GM20431 (cell line): ENCODE data around the gene KIAA1549.
"Not testable (repeated sequence)": the region's sequence is repeated elsewhere in the genome, so short reads cannot be mapped to it uniquely, and the experiment has no call there.

ENCODE experiments used
- in situ Hi-C: fragments of 300-500 bp; cut with MseI, MboI; formaldehyde crosslinking; loops from one replicate; pipeline ENCODE4 v1.15.0; 2020; ENCODE audit warnings: low sequenced_read_pairs; ENCODE audit not compliant: unreplicated experiment

The KIAA1549 gene

DNA sequence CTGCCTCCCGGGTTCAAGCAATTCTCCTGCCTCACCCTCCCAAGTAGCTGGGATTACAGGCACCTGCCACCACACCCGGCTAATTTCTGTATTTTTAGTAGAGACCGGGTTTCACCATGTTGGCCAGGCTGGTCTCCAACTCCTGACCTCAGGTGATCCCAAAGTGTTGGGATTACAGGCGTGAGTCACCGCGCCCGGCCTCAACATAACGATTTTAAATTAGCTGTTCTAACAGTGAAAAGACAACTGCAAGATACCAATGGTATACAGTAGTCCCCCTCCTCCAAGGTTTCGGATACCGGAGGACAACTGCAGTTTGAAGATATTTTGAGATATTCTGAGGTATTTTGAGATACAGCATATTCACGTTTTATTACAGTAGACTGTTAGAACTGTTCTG, 5.0 kb downstream of the KIAA1549 start:
- in situ Hi-C loops, result not testable (repeated sequence)

DNA sequence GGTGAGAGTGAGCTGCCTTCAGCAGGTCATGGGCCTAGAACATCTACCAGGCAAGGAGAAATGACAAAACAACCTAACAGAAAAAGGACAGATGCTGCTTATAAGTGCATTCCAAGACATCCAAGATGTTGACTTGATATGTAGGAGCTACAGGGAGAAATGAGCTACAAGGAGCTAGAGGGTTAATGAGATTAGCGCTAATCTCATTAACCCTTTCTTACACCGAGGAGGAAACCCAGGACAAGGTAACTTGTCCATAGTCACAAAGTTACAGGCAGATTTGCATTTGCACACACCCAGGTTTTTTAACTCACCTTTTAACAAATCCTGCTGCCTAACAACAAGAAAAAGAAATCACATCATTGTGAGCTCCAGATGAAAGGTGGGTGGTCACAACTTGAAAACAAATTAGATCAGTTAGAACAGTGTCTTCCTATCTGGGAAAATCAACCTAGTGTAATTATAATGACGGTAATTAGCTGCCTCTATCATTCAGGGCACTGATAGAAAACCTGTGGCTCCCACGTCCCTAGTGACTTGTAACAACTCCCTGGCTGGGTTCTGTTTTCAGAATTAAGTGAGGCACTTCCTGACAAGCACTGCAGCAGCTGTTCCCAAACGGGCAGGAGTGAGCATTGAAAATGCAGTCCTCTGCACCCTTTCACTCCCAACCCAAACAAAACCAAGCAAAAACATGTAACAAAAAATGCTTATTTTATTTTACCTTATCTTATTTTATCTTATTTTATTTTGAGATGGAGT, 5.7 kb downstream of the KIAA1549 start:
- in situ Hi-C loops, result no loop called here

DNA sequence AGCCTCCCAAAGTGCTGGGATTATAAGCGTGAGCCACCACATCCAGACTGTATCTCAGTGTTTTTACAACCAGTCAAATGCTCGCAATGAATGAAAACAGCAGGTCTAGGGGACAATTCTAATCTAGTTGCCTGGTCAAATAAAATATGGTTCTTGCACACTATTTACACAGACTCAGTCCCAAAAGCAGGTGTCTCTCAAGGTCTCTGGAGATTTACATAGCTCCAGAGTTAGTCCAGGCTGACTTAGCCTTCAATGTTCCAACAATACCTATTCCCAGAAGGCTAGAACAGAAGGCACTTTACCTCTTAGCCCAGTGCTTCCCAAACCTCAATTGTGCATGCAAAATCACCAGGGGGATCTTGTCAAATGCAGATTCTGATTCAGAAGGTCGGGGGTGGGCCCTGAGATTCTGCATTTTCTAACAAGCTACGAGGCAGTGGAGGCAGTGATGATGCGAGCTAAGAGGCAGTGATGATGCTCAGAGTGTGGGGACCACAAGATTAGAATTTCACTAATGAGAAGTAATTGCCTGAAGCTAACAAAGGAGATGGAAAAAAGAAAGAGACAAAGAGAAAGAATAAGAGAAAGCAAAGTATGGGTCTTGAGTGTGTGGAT, 6.4 kb downstream of the KIAA1549 start:
- in situ Hi-C loops, result no loop called here

DNA sequence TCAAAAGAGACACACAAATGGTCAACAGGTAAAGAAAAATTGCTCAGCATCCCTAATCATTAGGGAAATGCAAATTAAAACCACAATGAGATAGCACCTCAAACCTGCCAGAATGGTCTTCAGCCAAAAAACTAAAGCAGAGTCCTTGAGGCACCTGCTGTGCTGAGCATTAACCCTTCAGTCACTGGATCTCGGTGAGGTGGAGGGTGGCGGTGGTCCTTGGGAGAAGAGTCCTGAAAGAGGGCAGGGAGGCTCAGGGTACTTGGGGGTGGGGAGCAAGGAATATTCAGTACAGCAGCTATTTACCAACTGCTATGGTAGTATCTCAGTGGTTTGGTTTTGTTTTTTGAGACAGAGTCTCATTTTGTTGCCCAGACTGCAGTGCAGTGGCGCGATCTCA, 7.1 kb downstream of the KIAA1549 start:
- in situ Hi-C loops, result no loop called here

DNA sequence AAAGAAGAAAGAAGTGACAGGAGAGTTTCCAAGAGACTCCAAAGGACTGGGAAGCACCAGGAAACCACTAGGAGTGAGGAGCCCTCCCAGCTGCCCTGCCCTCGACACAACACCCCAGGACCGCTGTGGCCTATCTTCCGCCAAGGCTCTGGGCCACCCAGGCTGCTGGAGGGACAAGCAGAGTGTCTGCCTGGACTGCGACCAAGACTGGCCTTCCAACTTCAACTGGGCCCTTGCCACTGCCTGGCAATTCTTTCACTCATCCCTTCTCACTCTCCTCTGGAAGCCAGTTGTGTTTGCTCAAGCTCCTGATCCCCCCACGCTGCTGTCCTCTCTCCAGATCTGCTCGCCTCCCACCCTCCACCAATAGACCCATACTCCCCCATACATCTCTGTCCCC, 10.2 kb downstream of the KIAA1549 start:
- in situ Hi-C loops, result no loop called here

DNA sequence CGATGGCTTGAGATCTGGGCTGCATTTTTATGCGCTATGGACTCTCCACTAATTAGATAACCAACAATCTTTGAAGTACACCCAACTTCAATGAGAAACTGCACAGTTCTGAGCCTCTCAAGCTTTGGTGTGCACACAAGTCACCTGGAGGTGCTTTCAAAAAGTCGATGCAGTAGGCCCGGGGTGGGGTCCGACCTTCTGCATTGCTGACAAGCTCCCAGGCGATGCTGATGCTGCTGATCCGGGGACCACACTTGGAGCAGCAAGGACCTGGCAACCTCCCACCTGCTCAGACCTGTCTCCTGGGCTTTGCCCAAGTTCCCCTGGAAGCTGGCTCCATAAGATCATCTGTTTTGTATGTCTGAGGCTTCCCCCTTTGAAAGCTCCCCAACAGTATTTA, 10.7 kb downstream of the KIAA1549 start:
- in situ Hi-C loops, result no loop called here

DNA sequence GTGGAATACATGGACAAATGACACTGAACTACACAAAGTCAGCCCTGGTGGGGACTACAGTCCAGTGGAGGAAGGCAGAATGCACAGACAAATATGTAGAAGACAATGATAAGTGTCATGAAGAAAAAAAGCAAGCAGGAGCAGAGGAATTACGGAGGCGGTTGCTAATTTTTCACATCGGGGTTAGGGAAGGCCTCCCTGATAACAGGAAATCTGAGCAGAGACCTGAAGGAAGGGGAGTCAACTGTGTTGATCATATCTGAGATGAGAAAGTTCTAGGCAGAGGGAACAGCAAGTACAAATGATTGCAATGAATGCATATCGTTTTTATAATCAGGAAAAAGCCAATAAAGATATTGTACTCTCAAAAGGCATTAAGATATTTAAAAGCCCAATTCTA, 14.0 kb downstream of the KIAA1549 start:
- in situ Hi-C loops, result no loop called here

DNA sequence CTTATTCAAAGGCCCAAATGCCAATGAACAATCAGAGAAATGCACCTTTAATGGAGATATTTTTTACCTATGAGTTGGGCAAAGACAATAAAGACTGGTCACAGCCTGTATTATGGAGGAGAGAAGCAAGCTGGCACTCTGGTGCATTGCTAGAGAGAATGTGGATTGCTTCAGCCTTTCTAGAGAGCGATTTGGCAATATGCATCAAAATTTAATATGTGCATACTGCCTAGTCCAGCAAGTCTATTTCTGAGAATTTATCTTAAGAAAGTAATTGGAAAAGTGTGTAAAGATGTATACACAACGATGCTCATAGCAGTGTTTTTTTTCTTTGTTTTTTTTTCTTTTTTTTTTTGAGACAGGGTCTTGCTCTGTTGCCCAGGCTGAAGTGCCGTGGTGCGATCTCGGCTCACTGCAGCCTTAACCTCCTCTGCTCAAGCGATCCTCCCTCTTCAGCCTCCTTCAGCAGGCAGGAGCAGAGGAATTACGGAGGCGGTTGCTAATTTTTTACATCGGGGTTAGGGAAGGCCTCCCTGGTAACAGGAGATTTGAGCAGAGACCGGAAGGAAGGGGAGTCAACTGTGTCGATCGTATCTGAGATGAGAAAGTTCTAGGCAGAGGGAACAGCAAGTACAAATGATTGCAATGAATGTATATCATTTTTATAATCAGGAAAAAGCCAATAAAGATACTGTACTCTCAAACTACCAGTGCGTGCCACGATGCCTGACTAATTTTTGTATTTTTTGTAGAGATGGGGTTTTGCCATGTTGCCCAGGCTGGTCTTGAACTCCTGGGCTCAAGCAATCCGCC, 16.4 kb downstream of the KIAA1549 start:
- in situ Hi-C loops, result no loop called here

DNA sequence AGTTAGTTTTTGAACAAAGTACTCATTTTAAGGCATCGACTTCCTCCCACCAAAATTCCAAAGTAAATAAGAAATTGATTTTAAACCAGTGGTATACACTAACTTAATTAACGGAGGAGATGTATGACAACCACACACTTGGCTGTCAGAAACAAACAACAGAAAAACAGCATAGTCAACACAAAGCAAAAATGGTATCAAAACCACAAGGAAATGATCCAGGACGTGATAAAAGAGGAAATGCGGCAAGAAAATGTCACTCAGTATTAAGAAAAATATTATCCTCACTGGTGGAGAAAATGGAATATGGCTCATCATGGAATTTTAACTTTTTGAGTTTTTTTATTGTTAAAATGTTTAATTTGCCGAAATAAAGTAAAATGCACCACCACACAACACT, 17.5 kb downstream of the KIAA1549 start:
- in situ Hi-C loops, result no loop called here

DNA sequence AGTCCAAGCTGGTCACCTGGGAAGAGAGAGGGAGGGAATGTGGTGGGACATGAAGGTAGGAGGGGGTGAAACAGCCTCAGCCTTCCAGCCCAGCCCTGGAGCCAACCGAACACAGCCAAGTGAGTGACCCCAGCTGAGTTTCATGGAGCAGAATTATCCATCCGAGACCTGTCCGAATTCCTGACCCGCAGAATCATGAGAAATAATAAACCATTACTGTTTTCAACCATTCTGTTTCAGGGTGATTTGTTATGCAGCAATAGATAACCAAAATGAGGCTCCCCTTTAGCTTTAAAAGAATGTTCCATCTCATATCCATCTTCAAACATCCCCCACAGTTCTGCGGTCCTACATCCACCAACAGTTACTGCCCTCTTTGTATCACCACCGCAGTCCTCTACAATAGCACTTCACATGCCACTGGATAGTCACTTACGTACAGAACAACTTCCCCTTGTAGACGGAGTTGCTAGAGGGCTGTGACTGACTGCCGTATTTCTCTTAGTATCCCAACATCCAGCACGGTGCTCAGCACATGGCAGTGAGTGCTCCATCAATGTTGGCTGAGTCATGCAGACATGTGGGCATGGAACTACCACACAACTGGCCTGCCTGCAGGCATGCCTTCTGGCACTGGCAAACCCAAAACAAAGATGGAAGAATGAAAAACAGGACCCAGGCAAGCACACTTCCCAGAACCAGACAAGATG, 18.5 kb downstream of the KIAA1549 start:
- in situ Hi-C loops, result no loop called here

DNA sequence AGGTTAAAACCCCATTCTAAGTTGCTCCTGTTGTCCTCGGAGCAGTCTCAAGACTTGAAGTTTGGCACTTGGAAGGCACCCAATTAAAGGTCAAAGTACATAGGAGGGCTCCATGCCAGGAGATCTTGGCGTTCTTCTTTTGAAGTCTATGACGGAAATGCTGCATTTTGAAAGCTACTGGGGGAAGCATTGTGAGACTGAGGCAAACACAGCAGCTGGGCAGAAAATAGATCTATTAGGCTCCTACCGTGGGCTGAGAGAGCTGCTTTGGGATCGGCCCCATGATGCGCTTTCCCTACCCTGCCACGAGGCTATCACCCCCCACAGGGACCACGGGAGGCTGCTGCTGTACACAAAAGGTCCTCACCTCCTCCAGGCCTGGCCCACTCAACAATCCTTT, 20.0 kb downstream of the KIAA1549 start:
- in situ Hi-C loops, result no loop called here

DNA sequence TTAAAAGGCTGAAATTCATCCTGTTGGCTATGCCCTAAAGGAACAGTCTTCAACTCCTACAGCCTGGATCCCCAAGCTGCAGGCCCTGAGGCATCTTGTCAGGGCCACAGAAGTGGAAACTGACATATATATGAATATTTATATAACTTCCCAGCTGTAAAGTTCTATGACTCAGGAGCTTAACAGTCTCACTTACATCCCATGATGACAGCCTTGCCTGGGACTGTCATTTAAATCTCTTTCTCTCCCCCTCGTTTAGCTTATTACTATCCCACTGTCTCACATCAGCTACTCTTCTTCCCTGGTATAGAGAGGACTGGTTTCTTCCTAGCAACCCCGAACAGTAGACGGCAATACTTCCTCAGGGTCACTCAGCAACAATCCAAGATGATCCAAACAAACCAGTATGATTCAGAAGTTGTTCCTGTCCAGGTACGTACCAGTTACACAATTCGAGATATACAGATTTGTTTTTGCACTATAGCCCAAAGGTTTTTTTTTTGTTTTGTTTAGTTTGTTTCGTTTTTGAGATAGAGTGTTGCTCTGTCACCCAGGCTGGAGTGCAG, 22.7 kb downstream of the KIAA1549 start:
- in situ Hi-C loops, result no loop called here

DNA sequence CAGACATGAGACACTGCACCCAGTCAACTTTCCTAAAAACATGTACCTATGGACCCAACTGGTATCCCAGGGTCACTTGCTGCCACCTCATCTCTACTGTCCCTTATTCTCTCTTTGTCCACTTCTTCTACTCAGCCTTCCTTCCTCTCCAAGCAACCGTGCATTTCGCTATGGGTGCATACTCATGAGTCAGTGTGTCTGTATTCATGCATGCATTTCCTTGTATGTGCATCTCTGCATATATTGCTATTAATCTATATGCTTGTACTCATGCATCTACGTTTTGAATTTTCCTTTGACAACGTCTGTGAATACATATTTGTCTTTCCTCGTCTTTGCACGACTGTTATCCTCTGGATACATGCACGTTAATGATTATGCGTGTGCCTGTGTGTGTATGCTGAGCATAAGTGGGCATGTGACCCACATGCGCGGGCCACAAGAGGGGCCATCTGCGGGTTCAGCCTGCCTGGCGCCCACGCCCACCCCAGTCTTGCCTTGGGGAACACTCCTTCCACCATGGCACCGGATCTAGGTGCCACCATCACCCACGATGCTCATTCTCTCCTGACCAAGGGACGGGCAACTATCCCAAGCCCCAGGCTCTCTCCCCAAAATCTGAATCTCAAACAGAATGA, 23.3 kb downstream of the KIAA1549 start:
- in situ Hi-C loops, result no loop called here

DNA sequence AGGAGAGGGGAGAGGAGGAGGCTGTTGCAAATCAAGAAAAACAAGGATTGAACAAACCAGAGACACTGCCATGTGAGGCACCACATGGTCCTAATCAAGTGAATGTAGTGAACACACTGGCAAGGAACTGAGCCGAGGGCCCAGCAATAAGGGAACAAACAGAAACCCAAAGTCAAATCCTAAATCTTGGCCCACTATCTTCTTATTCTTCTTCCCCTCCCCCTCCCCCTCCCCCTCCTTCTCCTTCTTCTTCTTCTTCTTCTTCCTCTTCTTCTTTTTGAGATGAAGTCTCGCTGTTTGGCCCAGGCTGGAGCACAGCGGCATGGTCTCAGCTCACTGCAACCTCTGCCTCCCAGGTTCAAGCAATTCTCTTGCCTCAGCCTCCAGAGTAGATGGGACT, 24.0 kb downstream of the KIAA1549 start:
- in situ Hi-C loops, result no loop called here

DNA sequence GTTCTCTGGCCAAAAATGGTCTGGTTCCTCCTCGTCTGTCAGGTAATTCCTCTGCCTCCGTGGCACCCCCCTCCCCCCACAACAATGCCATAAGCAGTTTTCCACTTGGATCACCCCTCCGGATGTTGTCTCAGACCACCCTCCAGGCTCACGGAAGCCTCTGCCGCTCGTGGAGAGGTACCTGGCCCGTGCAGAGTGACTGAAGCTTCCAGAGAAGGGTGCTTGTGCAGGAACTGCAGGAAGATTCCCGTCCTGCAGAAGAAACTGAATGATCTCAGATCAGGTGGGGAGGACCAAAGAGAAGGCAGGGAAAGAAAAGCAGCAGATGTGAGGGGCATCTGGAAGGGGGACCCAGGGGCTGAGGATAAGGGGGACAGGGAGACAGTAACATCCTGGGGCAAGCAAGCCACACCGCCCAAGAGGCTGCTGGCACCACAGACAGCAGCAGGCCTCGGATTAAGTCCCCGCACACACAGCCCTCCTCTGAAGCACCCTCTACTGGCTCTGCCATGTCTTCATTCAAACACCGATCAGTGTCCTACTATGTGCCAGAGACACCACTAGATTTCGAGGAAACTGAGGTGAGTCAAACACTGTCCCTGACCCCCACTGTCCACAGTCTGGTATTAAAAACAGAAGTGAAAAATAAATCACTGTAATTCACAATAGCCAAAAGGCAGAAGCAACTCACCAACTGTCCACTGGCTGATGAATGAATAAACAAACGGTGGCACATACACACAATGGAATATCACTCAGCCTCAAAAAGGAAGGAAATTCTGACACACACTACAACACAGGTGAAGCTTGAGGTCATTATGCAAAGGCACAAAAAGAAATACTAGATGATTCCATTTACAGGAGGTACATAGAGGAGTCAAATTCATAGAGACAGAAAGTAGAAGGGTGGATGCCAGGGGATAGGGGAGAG, 26.4 kb downstream of the KIAA1549 start:
- in situ Hi-C loops, result no loop called here

DNA sequence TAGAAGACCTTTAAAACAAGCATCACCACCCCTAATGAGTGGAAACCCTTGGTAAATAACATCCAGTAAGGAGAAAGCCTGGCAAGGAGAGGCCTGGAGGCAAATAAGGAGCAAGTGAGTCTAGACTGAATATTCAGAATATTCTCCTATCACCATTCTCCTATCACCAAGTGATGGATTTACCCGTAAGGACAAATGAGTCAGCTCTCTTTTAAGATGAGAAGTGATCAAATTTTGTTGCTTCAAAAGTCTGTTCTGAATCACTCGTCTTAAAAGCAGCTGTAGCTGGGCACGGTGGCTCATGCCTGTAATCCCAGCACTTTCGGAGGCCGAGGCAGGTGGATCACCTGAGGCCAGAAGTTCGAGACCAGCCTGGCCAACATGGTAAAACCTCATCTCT, 28.4 kb downstream of the KIAA1549 start:
- in situ Hi-C loops, result no loop called here

DNA sequence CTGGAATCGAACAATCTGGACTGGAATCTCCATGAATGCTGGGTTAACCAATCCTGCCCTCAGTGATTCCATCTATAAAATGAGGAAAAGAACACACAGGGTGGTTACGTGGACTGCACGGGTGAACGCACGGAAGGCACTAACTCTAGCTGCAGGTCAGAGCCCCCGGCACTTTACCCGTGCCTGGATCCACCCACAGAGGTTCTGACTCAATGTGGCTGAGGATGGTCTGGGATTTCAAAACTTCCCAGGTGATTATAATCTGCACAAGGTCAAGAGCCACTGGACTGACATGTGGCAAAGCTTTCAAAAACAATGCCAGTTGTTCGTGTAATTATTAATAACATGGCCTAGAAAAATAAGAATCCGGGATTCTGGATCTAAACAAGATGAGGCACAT, 29.2 kb downstream of the KIAA1549 start:
- in situ Hi-C loops, result no loop called here

DNA sequence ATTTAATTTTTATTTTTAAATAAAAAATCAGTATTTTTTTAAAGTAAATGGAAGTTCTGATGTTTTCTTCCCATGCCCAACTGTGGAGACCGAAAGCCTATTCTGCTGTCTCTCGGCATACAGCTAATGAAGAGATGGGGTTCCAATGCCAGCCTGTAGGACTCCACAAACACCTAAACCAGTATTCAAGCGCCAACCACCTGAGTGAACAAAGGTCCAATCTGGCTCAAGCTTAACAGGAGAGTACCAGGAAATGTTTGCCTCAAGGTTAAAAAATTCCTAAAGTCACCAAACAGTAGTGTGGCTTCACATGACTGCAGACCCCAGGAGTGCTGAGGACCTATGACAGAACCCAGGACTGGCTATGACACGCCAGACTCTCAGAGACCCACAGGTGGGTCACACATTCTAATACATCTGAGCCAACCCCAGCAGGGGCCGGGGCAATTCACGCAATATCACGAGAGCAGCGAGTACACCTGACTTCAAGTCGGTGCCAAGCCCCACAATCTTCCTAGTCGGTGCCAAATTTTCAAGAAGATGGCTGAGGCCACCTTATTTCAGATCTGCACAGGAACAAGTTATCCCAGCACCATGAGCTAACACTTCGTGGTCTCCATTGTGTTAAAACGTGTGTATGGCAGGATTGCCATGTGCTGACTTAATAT, 31.6 kb downstream of the KIAA1549 start:
- in situ Hi-C loops, result no loop called here
